Iris pigment epithelial cell (primary cell): ENCODE results near the gene FBXO31.

ENCODE experiments used
- DNase-seq: peaks from one replicate; pipeline ENCODE4 v3.0.0-alpha.2; 2011; ENCODE audit warnings: low read depth

FBXO31 gene

GRCh38 chr16:87327798-87328495 lies 55.6 kb downstream of the FBXO31 start:
- no peak for DNase-seq

GRCh38 chr16:87326151-87326571 lies 57.4 kb downstream of the FBXO31 start:
- no peak for DNase-seq

- DNase-seq, result no peak
Observed at GRCh38 chr16:87325423-87325858, 58.1 kb downstream of the FBXO31 start.

- DNase-seq, result no peak
Observed at GRCh38 chr16:87324411-87325275, 58.9 kb downstream of the FBXO31 start.

- no peak for DNase-seq
Observed at GRCh38 chr16:87323727-87324410, 59.7 kb downstream of the FBXO31 start.

GRCh38 chr16:87322833-87323726 lies 60.5 kb downstream of the FBXO31 start:
- no peak for DNase-seq

- no peak for DNase-seq
Observed at GRCh38 chr16:87322360-87322759, 61.2 kb downstream of the FBXO31 start.

GRCh38 chr16:87321336-87322107 lies 62.1 kb downstream of the FBXO31 start:
- DNase-seq, result no peak

- DNase-seq, result no peak
Observed at GRCh38 chr16:87320510-87321227, 62.9 kb downstream of the FBXO31 start.

- DNase-seq, result no peak
Observed at GRCh38 chr16:87319997-87320491, 63.5 kb downstream of the FBXO31 start.

- no peak for DNase-seq
Observed at GRCh38 chr16:87319011-87319410, 64.6 kb downstream of the FBXO31 start.

- DNase-seq, result peak; percentile 67
Observed at GRCh38 chr16:87317750-87318644, 65.6 kb downstream of the FBXO31 start.

GRCh38 chr16:87316923-87317749 lies 66.4 kb downstream of the FBXO31 start, which contains the start of gene C16orf95:
Gene C16orf95 (minus strand): TSS chr16:87317392. CDS start chr16:87317242, 150 bp downstream.
- peak; percentile 92 for DNase-seq

- no peak for DNase-seq
Observed at GRCh38 chr16:87316450-87316922, 67.1 kb downstream of the FBXO31 start.

- no peak for DNase-seq
Observed at GRCh38 chr16:87314990-87315420, 68.6 kb downstream of the FBXO31 start.

- no peak for DNase-seq
Observed at GRCh38 chr16:87312008-87312407, 71.6 kb downstream of the FBXO31 start.

- DNase-seq, result no peak
Observed at GRCh38 chr16:87311387-87311786, 72.2 kb downstream of the FBXO31 start.

- no peak for DNase-seq
Observed at GRCh38 chr16:87310610-87311009, 73.0 kb downstream of the FBXO31 start.
